HG02571 (cell line): ENCODE results near the gene MTHFS.
"Not testable (repeated sequence)": the region's sequence is repeated elsewhere in the genome, so short reads cannot be mapped to it uniquely, and the experiment has no call there.

Experiments
- ATAC-seq: cut with Tn5 transposase; IDR thresholded peaks from one replicate; pipeline ENCODE4 v1.9.1; 2021; ENCODE audit warnings: mild to moderate bottlenecking, moderate library complexity; ENCODE audit not compliant: unreplicated experiment

The MTHFS gene

GRCh38 chr15:79896634-79897379 lies at the start of gene MTHFS:
Gene MTHFS (minus strand): TSS chr15:79897014. CDS start chr15:79896988, 26 bp downstream.
- ATAC-seq: peak; percentile 74

DNA sequence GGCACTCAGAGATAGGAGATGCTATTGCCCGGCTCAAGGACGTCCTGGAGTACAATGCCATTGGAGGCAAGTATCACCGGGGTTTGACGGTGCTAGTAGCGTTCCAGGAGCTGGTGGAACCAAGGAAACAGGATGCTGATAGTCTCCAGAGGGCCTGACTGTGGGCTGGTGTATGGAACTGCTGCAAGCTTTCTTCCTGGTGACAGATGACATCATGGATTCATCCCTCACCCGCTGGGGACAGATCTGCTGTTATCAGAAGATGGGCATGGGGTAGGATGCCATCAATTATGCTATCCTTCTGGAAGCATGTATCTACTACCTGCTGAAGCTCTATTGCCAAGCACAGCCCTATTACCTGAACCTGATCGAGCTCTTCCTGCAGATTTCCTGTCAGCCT lies 47.8 kb upstream of the MTHFS start:
- no peak for ATAC-seq

GRCh38 chr15:79943820-79944219 lies 47.0 kb upstream of the MTHFS start:
- peak; percentile 53 for ATAC-seq

- ATAC-seq: no peak
Observed at GRCh38 chr15:79942741-79943481, 46.1 kb upstream of the MTHFS start.

GRCh38 chr15:79939399-79939798 lies 42.6 kb upstream of the MTHFS start:
- no peak for ATAC-seq

- no peak for ATAC-seq
Observed at GRCh38 chr15:79938143-79938542, 41.3 kb upstream of the MTHFS start.

DNA sequence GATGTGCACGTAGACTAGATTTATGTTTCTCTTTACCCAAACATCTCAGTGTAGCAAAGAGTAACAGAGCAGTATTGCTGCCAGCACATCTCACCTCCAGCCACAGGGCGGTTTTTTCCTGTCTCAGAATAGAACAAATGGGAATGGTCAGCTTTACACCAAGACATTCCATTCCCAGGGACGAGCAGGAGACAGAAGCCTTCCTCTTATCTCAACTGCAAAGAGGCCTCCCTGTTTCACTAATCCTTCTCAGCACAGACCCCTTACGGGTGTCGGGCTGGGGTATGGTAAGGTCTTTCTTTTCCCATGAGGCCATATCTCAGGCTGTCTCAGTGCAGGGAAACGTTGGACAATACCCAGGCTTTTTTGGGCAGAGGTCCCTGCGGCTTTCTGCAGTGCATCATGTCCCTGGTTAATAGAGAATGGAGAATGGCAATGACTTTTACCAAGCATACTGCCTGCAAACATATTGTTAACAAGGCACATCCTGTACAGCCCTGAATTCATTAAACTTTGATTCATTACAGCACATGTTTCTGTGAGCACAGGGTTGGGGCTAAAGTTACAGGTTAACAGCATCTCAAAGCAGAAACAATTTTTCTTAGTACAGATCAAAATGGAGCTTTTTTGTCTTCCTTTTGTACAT lies 38.9 kb upstream of the MTHFS start:
- not testable (repeated sequence) for ATAC-seq

- no peak for ATAC-seq
Observed at GRCh38 chr15:79933231-79933630, 36.4 kb upstream of the MTHFS start.

- no peak for ATAC-seq
Observed at GRCh38 chr15:79932447-79932846, 35.6 kb upstream of the MTHFS start.

DNA sequence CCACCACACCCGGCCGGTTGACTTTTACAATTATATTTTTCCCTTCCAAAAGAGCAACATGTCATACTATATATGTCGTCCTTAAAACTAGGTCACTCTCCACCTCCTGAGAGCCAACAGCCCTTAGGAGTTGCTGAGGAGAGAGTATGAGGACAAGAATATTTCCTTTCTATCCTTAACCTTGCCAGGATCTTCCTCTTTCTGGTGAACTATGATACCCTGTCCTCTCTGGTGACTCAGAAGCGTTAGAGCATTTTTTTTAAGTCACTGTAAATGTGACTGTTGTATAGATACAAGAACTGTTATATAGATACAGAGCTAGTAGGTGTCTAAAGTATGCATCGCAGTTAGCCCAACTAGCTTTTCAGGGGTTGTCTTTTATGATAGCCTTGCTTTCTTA lies 33.7 kb upstream of the MTHFS start:
- no peak for ATAC-seq

DNA sequence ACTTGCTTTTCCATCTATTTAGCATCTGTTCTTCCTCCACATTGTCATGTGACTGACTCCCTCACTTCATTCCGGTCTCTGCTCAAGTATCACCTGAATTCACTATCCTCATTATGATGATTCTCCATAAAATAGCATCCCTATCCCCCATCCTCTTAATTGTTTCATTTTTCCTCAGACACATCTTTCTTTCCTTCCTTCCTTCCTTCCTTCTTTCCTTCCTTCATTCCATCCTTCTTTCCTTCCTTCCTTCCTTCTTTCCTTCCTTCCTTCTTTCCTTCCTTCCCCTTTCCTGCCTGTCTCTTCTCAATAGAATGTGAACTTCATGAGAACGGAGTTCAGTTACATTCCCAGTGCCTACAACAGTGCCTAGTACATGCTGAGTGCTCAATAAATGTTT lies 32.6 kb upstream of the MTHFS start:
- no peak for ATAC-seq

DNA sequence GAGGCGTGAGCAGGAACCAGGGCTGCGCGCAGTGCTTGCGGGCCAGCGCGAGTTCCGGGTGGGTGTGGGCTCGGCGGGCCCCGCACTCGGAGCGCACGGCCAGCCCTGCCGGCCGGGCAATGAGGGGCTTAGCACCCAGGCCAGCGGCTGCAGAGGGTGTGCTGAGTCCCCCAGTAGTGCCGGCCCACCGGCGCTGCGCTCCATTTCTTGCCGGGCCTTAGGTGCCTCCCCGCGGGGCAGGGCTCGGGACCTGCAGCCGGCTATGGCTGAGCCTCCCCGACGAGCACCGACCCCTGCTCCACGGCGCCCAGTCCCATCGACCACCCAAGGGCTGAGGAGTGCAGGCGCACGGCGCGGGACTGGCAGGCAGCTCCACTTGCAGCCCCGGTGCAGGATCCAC lies 29.3 kb upstream of the MTHFS start:
- not testable (repeated sequence) for ATAC-seq

DNA sequence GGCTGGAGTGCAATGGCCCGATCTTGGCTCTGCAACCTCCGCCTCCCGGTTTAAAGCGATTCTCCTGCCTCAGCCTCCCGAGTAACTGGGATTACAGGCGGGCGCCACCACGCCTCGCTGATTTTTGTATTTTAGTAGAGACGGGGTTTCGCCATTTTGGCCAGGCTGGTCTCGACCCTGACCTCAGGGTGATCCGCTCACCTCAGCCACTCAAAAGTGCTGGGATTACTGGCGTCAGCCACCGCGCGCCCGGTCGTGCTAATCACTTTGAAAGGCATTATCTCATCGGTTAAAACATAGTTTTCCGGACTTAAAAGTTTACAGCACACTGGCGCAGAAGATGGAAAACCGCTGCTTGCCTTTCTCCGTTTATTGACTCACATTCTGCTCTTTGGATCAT lies 27.6 kb upstream of the MTHFS start:
- ATAC-seq: no peak

GRCh38 chr15:79923515-79924169 lies 26.8 kb upstream of the MTHFS start:
- ATAC-seq: peak; percentile 97

DNA sequence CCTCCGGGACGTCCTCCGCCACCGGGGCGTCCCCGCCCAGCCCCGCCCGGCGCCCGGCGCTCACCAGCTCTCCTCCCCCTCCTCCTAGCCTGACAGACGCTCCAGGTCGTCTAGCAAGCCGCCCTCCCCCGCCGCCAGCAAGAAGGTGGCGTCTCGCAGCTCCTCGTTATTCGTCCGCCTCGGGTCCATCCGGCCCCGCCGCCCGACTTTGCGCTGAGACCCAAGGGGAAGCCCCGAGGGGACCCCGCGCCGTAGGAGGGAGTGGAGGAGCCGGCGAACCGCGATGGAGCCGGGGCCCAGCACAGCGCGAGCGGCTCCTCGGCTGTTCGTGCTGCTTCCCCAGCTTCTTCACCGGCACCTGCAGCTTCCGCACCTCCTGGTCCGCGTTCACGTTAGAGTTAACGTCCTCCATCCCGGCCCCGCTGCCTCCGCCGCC lies 26.3 kb upstream of the MTHFS start:
- peak; percentile 39 for ATAC-seq

GRCh38 chr15:79922512-79923078 lies 25.8 kb upstream of the MTHFS start:
- no peak for ATAC-seq

- ATAC-seq: no peak
Observed at GRCh38 chr15:79919749-79920511, 23.1 kb upstream of the MTHFS start.

DNA sequence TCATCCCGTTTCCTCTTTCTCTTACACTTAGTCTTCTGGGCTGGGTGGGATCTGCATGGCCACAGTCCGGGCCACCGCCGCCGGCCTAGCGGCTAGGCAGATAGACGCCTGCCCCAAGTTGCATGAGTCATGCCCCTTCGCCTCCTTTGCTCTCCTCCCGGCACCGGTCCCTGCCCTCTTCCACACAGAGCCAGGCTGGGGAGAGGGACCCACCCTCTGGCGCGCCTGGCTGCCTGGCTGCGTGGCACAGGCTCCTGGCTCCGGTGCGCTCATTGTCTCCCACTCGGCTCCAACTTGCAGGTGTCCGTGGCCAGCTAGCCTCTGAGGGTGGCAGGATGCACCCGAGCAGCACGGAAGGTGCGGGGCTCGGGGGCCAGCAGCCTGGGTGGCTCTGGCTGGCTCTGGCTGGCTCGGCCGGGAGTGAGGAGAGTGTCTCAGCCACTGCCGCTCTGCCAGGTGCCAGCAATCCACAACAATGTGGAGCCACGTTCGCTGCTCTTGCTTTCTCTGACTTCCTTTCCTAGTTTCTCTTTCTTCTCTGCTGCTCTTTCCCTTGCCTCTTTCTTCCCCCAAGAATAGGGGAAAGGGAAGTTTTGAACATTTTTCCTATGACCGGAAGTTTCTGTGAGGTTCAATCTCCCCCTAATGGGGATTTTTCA lies 22.4 kb upstream of the MTHFS start:
- ATAC-seq: no peak

DNA sequence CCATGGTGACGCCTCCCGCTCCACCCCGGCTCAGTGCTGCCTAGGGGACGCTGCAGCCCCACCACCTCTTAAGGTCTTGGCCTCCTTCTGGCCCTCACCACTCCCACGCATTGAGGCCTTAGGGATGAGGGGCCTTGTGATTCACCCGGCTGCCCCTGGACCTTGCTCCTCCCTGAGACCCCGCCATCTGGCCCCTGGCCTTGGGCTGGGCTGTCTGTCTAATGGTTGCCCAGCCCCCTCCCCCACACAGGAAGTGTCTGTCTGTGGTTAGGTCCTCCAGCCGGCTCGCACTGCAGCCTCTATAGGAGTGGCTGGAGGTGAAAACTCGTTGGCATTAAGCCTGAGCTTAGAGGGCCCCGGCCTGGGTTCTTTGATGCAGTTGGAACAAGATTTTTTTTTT lies 21.5 kb upstream of the MTHFS start:
- ATAC-seq: no peak
